SKM-1 (cell line): Measurements from ENCODE around the gene MCC.
"Not testable (repeated sequence)": the region's sequence is repeated elsewhere in the genome, so short reads cannot be mapped to it uniquely, and the experiment has no call there.

Source experiments
- DNase-seq: peaks from one replicate; lab custom pipeline; 2025; ENCODE audit not compliant: unreplicated experiment; lab: John Stamatoyannopoulos, UW

The MCC gene

DNA sequence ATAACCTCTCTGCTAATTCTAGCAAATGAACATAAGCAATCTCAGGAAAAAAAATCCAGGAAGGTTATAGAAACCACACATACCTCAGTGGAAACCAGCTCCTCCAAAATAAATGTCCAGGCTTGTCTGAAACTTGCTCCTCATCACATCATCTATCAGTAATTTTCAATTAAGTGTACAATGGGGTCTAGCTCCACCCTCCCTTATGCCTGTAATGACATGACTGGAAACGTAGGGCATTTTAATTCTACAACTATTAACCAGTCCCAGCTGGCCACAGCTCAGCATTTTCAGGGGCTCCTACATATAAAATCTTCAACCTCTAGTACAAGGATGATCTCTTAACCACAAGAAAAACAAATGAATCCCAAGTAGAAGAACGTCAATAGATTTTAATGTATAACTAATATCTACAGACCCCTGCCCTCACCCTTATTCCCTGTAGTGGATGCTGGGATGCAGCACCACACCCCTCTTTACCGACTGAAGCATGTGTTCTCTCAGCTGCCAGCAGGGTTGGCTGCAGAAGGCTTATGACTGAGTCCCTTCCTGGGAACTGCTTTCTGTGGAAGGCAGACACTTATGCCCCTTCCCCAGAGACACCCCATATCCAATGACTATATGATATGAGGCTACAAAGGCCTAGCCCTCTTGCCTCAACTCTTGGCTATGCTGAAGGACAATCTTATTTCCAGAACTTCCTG is 60.2 kb downstream of the MCC start:
- no peak for DNase-seq

DNA sequence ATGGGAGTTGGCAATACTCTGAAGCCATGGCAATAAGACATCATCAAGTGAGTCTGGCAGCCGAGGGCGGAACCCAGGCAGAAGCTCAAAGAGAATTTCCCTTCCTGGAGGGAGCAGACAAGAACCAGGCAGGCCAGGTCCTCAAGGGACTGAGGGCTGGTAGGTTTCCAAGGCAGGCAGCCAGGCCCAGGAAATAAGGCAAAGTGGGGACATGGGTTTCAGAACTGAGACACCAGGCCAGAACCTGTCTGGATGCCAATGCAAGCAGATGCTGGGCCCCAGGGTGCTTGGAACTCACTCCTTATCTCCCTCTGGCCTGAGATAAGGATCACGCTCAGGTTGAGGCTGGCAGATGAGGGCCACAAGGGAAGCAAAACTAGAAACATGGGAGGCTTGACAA is 62.3 kb downstream of the MCC start:
- no peak for DNase-seq

DNA sequence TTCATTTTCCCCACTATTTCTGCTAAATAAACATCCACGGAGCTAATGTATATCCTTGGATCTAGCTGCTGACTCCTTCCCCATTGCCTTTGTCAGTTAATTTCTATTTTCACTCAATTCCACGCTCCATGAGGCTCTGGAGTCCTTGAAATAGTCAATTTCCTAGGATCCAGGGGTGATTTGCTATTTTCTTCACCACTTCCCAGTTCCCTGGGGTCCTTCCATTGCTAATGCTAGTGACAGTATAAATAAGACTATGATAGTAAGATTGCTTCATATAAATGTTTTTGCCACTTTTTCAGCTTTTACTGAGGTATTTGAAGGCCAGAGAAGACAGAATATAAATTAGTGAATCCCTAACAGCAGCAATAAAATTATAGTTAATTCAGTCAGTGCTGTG is 66.6 kb downstream of the MCC start:
- no peak for DNase-seq

DNA sequence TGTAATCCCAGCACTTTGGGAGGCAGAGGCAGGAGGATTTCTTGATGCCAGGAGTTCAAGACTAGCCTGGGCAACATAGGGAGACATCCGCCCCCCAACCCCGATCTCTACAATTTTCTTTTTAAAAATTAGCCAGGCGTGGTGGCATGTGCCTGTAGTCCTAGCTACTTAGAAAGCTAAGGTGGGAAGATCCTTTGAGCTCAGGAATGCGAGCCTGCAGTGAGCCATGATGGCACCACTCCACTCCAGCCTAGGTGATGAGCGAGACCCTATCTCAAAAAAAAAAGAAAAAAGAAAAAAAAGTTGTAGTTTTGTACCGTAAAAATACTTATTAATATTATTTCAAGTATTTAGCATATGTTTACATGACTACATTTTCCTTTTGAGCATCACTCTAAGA is 82.7 kb downstream of the MCC start:
- no peak for DNase-seq

DNA sequence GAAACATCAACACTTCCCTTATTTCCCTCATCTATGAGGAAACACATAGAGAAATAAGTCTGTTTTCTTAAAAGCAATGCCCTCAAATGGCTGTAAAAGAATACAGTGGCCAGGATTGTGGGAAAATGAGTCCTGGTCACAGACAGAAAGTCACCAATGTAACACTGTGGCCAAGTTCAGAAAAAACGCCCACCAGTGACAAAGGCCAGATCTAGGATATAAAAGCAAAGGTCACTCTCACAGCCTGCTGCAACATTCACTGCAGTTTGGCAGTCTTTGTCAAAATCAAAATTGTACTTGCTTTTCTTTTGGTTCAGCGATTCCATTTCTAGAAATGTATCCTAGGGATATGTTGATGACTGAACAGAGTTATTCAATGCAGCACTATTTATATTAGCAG is 84.0 kb downstream of the MCC start:
- DNase-seq, result no peak

DNA sequence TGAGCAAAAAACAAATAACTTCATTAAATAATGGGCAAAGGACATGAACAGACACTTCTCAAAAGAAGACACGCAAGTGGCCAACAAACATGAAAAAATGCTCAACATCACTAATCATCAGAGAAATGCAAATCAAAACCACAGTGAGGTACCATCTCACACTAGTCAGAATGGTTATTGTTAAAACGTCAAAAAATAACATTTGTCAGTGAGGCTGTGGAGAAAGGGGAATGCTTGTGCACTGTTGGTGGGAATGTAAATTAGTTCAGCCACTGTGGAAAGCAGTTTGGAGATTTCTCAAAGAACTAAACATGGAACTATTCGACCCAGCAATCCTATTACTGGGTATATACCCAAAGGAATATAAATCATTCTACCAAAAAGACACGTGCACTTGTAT is 90.3 kb downstream of the MCC start:
- DNase-seq, result not testable (repeated sequence)

DNA sequence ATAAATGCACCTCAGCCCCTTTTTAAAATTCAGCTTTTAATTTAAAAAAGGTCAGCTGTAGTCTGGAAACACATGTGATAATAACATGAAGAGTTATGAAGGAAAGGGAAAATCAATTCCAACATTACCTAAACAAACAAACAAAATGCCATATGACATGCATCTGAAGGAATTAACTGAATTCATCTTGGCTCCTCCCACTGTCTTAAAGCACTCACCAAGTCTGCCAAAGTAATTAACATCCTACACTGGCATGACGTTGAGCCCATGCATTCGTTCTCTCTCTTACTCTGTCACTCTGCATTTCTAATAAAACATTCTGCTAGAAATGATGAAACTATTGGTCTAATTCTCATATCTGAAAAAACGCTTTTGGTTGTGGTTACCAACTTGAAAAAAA is 91.2 kb downstream of the MCC start:
- DNase-seq, result no peak

DNA sequence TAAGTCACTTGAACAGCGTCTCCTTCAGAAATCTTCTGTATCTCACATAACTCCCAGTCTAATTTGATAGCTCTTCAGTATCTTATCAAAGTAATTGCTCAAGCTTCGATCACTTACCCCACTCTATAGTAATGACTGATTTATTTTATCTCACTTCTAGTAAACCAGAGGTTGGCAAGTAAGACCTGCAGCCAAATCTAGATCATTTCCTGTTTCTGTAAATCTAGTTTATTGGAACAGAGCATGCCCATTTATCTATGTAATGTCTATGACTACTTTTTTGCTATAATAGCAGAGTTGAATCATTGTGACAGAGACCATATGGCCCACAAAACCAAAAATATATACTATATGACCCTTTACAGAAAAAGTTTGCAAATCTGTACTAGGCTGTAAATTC is 93.6 kb downstream of the MCC start:
- DNase-seq, result no peak

DNA sequence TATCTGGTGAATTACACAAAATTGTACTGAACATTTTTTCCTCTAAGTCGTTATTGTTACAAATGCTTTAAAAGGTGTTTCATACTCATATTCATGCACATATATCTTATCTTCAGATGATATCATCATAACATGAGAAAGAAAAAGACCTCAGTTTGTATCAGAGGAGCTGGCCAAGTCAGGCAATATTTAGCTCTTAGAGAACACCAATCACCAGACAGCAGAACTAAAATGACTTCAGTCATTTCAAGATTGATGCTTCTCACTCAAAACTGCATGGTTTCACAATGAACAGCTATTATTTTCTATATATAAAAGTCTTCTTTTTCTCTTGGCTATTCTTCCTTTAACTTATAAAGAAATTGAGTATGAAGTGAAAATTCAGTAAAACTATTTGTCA is 98.0 kb downstream of the MCC start:
- DNase-seq, result no peak

DNA sequence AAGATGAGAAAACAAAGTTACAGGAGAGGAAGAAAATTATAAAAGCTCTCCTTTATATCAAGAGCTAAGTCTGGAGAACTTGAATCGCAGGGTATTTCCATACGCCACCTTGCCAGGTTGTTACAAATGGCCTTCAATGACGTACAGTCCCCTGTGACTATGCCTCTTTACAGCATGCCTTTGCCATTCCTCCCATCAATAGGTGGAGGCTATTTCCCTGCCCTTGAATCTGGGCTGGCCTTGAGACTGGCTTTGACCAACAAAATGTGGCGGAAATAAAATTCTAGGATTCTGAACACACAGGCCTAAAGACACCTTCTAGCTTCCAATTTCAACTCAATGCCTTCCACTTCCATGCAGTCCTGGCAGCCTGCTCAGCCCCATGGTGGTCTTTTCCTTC is 99.1 kb downstream of the MCC start:
- no peak for DNase-seq

DNA sequence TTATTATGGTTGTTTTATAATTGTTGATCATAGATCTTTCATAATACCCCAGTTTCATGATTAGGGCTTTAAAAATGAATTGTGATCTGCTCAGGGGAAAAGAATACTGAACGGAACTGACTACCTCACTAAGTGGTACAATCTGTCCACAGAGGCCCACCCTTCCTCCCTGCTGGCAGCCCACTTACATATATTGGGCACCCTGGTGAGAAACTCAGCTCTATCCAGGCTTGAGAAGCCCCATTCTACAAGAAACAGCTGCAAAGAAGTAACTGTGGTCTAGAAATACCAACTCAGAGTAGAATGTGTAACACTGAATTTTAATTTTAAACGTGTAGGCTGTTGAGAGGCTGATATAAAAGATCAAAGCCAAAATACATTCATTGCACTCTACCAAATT is 100.4 kb downstream of the MCC start:
- DNase-seq, result no peak

DNA sequence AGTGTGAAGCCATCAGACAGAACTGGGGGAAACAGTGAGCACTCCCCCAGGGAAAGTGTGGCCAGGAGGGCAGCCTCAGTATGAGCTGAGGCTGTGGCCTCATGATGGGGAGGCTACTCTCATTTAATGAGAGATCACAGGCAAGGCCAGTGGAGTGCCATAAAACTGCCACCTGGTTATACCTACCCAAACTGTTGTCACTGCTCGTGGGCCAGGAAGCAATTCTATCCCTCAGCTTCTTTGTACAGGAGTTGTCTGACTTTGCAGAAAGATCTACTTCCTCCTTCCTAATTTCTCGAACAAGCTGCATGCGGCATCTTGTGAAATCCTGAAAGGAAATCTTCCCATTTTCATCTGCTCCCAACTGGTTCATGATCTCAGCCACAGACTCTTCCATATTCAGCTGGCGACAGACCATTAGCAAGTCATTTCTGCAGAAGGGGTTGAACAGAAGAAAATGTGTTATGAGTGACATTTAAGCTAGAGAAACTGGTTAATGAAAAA is 103.4 kb downstream of the MCC start:
- peak; percentile 52 for DNase-seq

DNA sequence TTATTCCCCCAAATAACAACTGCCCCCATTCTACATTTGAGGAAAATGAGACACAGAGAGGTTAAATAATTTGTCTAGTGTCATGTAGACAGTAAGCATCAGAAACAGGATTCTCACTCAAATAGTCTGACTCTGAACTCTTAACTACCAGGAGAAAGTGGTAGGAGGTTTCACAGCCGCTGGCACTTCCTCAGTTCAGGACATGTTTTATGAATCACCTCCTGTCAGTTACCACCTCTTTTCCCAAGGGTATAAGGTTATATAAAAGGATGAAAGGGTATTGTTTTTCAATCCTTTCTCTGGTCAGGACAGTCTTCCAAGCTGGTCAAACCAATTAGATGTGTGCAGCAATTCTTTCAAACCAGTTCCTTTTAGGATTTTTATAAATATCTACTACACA is 105.5 kb downstream of the MCC start:
- DNase-seq, result no peak

DNA sequence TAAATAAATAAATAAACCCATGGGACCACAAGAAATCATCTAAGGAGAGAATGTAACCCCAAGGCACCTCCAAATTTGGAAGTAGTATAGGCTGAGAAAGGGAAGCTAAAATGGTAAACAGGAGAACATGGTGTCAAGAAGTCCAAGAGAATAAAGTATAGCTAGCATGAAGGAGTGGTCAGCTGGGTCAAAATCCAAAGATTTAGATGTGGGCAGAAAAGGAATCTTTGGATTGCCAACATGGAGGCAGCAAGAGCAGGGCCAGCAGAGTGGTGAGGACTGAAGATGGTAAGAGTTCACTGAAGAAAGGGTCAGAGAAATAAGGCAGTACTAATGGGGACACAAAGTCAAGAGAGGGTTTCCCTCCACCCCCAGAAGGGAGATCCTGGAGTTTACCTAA is 106.5 kb downstream of the MCC start:
- no peak for DNase-seq

DNA sequence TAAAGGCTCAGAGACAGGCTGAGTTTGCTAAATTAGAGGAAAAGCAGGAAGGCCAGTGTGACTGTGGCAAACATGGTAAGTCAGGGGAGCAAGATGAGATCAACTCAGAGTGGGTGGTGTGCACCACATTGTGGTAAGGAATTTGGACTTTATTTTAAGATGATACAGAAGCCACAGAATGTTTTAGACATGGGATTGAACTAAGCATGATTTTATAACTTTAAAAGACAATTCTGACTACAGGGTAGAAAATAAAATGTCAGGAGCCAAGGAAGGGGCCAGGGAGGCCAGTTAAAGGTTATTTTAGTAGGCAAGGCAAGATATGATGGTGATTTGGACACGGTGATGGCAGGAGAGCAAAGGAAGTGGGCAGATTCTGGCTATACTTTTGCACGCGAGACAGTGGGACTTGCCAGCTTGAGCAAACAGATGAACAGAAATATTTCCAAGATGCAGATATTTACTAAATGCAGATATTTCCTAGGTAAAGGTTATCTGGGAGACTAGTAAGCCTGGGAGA is 107.4 kb downstream of the MCC start:
- no peak for DNase-seq

DNA sequence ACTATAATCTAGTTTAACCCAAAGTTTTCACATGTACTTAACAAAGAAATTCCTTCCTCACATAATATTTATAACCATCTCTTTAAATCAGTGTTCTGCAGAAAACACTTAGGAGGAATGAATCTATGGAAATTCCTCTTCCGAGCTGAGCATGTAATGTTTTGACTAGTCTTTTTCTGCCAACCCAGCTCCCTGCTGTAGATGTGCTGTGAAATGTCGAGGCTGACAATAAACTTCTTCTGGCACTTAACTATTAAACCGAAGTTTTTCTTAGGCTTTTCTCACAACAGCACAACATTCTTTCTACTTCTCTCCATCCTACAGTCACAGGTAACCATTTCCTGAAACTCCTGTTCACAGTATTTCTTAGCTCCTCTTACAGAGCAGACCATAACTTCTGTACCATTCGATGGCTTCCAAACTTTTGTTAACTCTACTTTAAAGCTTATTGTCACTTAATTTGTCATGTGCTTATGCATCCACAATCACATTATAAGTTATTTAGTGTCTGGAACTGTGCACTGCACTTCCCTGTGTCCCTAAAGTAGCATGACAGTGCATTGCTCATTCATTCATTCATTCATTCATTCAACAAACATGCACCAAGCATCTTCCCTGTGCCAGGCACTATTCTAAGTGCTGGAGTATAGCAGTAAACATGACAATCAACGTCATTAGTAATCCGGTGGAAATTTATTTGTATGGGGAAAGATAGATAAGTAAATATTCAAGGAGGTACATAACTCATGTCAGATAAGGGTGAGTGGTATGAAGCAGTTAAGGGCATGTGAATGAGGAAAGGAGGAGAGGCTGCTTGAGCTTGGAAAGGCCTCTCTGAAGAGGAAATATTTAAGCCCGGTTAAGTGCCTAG is 108.1 kb downstream of the MCC start:
- DNase-seq, result no peak

DNA sequence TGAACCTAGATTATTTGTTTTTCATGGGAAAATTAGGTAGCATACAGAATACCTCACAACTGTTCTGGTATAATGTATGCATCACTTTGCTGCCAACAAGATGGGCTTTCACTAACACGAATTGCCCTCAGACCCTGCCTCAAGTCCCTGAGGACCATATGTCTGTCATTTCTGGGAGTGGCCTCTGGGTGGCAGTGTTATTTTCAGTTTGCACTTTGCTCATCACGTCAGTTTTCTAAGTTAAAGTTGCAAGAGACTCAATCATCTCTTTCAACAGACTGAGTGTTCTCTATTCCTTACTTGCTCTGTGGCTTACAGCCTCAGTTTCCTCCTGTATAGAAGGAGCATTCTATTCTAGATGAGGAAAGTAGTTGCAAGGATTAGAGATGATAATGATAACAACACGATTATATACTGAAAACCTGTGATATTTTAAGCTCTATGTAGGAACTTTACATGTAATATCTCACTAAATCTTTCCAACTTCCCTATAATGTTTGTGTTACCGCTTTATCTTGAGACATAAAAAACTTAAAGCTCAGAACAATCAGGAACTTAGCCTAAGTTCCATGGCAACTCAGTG is 109.2 kb downstream of the MCC start:
- DNase-seq, result peak; percentile 69

DNA sequence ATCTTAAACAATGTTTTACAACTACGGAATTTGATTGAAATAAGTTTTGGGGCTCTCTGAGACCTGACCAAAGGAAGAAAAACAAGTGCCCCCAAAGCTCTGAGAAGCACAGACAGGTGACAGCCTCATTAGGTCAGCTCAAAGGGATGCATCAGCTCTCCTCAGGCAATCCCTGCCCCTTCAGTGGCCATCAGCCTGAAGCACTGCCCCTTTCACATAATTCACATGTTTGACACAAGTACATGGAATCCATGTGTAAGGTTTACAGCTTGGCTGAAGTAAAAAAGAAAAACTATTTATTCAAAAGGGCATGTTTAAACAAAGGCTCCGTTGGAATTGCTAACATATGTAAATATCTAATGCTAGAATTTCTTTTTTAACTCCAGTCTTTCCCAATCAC is 109.7 kb downstream of the MCC start:
- DNase-seq, result no peak

DNA sequence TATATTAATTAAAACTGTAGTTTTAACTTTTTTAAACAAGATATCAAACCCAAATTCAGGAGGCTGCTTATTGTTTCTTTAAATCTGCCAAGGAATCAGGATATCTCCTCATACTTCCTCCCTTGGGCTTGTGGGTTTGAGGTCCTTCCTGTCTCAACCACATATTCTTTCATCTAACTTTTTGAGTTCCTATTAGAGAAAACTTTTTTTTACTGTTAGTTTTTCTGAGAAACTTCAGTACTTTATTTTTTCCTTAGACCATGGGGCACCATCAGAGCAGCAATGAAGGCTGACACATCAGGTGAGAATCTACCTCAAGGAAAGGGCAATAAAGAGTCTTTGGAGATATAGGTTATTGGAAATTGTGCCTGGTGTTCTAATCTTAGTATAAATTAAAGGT is 110.2 kb downstream of the MCC start:
- peak; percentile 37 for DNase-seq

DNA sequence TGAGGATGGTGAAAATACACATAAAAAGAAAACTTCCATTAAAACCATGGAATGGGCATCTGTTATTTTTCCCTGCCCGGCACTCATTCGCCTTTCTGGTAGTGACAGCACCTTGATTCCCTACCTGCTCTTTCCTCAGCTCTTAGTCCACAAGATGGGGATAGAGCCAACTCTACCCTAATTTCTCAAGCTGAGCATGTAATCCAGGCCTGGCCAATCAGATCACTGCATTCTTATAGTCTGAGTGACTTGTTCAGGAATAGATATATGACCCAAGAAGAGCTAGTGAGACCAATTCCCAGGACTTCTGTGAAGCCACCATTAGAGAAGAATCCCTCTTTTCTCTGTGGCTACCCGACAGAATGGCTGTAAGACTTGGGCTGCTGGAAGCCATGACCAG is 111.6 kb downstream of the MCC start:
- no peak for DNase-seq

DNA sequence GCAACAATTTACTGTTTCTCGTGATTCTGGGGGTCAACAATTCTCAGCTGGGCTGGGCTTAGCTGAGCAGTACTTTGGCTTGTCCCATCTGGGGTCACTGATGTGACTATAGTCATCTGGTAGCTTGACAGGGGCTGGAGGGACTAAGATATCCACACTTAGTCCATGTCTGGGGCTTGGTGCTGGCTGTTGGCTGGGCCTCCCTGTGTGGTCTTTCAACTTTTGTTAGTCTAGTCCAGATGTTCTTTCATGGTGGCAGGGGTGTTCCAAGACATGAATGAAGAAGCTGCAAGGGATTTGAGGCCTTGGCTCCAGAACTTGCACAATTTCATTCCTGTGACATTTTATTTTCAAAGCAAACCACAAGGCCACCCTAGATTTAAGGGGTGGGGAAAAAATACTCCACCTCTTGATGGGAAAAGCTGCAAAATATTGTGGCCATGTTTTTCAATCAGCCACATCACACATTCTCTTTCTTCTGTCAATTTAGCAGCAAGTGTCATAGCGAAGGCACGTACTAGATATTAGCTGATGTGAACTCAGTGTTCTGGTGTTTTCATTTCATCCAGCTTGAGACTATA is 112.7 kb downstream of the MCC start:
- DNase-seq, result no peak
